ENCODE results near the gene ZFR2.
"Not testable (repeated sequence)": the region's sequence is repeated elsewhere in the genome, so short reads cannot be mapped to it uniquely, and the experiment has no call there.

ZFR2 gene

GRCh38 chr19:3758297-3758696, 110.5 kb downstream of the ZFR2 start:
- not testable (repeated sequence) for DNase-seq (ENCODE audit: low read depth in 2 of 2, low spot score in 1 of 2)

GRCh38 chr19:3757705-3758104, 111.1 kb downstream of the ZFR2 start:
- not testable (repeated sequence) for DNase-seq (ENCODE audit: low read depth in 2 of 2, low spot score in 1 of 2)
